HG03097 (cell line): ENCODE data around the gene ZNF396.

ENCODE experiments used
- ATAC-seq: cut with Tn5 transposase; IDR thresholded peaks from one replicate; pipeline ENCODE4 v1.9.1; 2021; ENCODE audit not compliant: unreplicated experiment, low FRiP score

ZNF396 gene

DNA sequence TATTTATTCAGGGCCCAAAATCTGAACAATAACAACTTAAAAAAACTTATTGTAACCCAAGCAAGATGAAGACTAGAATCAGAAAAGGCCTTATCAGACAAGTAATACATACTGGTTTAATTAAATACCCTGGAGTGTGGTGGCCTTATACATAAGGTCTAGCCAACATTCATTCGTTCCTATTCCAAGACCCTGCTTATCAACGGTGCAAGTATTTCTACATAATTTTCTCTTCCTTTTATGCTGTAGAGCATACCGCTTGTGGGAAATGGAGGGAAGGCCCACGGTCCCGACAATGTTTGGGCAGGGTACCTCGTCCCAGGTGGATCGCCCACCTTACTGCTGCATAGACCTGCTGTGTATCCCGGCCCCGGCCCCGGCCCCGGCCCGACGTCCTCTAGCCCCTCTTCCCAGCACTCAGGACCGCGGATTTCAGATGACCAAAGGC, 33.6 kb downstream of the ZNF396 start:
- ATAC-seq = no peak

DNA sequence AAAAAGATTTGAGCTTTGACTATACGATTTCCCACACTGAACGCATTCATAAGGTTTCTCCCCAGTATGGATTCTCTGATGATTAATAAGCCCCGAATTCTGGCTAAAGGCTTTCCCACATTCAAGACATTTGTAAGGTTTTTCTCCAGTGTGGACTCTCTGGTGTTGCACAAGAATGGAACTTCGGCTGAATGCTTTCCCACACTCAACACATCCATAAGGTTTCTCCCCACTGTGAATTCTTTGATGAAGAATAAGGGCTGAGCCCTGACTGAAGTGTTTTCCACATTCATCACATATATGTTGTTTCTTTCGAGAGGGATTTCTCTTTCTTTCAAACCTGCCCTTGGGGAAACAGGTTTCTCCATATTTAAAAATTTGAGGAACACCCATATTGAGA, 39.9 kb downstream of the ZNF396 start:
- no peak for ATAC-seq

DNA sequence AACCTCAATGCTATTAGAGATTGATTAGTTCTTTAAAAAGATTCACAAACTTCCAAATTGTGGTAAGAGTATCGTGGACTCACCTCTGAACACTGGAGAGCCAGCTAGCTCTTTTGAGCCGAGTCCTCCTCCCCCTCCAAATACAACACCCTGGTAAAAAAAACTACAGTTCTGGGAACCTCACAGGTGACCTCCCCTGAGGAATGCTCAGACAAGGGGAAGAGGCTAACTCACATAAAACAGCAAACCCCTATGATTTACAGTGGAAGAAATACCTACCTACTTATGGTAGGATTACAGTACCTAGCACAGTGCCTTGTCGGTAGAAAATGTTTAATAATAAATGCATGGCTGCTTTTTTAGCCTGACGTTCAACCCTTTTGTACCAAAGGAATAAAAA, 41.3 kb downstream of the ZNF396 start:
- ATAC-seq = no peak

DNA sequence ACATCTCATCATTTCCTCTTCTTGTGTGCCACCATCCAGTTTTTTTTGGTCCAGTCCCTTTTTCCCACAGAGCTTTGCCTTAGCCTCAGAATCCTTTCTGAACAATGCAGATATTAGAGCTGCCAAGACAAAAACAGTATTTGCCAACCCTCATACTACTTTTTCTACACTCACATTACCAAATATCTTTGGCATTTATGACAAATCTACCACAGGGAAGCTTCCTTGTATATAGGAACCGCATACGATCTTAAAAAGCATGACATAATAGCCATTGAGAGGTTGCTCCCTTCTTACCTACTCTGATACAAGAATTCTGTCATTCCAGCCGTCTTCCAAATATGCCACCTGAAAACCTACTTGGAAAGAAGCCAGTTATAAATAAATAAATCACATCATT, 42.3 kb downstream of the ZNF396 start:
- ATAC-seq = no peak

DNA sequence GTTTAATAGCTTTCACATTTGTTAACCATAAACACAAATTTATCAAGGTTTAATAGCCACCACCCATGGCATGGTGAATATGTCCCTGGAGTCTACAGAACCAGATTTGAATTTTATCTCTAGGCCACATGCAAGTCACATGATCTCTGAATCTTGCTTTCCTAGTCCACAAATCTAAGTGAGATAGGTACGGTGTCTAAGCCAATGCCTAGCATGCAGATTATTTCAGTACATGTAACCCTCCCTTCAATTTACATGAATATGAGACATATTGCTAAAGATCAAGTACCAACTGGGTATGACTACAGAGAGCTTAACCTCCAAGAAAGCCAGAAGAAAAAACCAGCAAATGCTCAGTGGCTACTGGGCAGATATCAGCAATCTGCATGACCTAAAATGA, 42.9 kb downstream of the ZNF396 start:
- no peak for ATAC-seq

DNA sequence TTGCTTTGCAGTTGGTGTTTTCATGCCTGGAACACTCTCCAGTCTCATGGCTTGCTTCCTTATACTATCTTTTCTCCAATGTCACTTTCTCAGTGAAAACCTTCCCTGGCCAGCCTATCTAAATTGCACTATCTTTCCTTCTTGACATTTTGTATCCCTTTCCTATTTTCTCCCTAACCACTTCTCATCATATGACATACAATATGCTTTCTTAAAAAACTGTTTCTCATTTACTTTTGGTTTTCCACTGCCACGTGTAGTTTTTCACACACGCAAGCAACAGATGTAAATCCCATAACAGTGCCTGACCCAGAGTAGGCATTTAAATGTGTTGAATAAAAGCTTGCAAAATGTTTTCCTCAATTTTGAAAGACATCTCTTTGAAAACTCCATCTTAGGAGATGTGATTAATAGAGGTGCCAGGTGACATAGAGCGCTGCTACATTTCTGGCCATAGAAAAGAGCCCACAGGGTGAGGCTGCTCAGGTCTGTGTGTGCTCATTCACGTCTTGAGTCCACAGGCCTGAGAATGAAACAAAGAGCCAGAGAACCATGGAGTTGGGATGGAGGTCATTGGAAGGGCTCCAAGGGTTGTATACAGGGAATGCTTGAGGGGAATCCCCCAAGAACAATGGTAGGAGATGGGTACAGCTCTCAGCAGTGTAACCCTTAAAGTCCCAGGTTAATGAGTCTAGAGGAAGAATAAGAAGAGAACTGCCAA, 45.6 kb downstream of the ZNF396 start:
- ATAC-seq = no peak

DNA sequence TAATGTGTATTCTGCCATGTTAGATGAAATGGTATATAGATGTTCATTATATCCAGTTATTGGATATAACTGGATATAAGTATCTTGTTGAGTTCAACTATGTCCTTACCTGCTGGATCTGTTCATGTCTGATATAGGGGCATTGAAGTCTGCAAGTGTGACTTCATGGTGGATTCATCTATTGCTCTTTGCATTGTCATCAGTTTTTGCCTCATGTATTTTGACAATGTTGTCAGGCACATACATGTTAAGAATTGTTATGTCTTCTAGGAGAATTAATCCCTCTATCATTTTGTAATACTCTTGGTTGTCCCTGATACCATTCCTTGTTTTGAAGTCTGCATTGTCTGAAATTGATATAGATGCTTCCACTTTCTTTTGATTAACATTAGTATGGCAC, 48.3 kb downstream of the ZNF396 start:
- no peak for ATAC-seq

DNA sequence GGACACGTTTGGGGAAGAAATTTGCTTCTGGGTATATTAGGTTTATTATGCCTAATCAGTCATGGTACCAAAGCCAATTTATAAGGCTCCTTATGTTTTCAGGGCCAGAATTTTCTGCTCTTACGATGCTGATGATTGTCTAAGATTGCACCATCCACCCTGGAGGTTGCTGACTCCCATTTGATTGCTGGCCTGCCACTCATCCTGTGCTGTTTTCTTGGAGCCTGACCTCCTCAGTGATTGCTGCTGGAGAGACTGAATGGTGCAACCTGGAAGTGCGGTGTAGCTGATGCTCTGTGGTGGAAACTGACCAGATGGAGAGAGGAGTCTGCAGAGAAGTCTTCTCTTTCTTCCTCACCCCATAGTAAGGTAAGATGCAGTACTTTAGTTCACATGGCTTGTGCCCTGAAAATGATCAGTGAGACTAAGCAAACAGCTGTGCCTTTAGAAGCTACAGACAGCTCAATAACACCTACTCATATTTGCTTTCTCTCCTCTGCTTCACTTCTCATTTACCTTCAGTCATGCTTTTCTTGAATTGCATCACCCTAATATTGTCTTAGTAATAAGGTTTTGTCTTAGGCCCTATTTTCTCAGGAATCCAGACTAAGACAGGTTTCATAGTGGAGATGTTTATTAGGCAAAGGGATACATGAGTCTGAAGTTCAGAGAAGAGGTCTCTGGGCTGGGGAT, 50.3 kb downstream of the ZNF396 start:
- no peak for ATAC-seq

DNA sequence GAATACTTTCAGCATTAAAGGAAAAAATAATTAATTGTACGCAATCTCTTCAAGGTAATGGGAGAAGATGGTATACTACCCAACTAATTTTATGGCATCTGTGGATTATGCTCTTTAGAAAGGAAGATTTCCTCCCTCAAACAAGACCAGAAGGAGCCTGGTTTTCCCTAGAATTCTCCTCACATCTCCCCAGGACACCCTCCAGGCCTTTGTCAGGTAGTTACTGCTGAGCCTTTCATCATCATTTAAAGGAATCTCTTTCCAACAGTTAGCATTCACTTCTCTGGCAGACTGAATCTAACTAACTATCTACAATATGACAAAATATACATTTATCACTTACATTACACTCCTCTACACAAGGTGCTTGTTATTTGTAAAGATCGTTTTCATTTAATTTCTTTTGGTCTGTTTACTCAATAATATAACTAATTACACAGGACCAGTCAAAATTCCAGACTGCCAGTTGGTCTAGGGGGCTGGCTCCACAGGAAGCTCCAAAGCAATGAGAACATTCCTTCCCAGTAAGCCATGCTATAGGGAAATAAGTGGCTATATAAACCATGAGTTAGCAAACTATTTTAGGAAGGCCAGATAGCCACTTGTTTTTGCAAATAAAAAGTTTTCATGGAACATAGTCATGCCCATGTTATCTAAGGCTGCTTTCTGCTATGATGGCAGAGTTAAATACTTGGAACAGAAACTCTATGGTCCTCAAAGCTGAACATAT, 52.0 kb downstream of the ZNF396 start:
- ATAC-seq = no peak

DNA sequence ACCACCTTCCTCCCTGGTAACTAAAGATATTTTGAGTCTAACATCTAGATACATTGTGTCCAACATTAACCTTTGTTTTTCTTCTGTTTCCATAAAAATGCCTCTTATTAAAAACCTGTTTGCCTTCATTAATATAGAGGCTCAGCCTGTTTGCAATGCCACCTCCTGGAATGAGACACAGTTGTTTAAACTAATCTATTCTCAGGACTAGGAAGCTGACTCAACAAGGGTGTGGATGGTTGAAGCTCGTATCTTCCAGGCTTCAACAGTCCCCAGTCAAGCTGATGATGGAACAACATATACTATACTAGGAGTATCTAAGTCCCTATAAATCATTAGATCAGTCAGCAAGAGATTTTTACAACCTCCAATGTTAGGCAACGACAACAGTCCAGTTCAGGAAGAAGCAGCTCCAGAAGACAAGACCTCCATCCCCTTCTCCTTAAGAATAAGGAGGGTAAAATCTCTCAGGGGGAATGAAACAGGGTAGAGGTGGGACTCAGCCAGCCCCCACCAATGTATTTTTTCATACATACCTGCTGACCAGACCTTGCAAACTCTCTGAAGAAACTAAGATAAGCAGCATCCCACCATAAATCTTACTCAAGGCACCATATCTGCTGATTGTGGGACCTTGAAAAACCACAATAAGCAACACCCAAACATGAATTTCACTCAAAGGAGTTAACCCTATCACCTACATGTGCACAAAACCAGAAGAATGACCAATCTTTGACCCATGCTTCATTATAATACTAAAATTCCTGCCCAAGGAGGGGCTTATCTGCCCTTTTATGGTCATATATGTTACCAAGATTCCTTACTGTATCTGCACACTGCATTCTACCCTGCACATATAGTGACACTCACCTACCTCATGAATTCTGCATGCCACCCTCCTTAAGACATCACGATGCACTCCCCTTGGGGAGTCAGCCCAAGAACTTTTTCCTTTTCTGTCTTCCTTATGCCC, 54.4 kb downstream of the ZNF396 start:
- no peak for ATAC-seq
